A673 (cell line): Measurements from ENCODE around the gene CCDC85C. TPM values are rescaled to one million over a fixed set of nuclear protein-coding genes. Genes with fewer than 3 reads are reported as not detected.
A peak's percentile ranks its signal among the peaks of the same experiment; 100 is the strongest.

Experiments
- BruUV-seq: library from RNA; stranded (reverse); fragments of 400-500 nt; replicated peaks from 2 replicates; lab custom pipeline; 2021; lab: Mats Ljungman, UMichigan
- CTCF ChIA-PET: fragments of 300-600 bp; sonication (Branson Sonifier 250); formaldehyde crosslinking; loops from one replicate; lab custom pipeline; 2022; ENCODE audit warnings: antibody characterized with exemption; lab: Charles Lee
- POLR2A ChIA-PET: fragments of 300-600 bp; sonication (Branson Sonifier 250); formaldehyde crosslinking; loops from one replicate; lab custom pipeline; 2022; ENCODE audit warnings: antibody characterized with exemption; ENCODE audit not compliant: low non-redundant PET; lab: Charles Lee
- DNase-seq: peaks from one replicate; pipeline ENCODE4 v3.0.0-alpha.2; 2015; ENCODE audit warnings: low spot score
- H3K27ac ChIP-seq: fragments of 200-600 bp; sonication (generic); 2 replicates; pipeline ENCODE4 v1.5.1; 2016; ENCODE audit warnings: mixed run types, low read depth, mild to moderate bottlenecking, mixed read lengths, antibody characterized with exemption, low read length; ENCODE audit not compliant: poor library complexity, severe bottlenecking
- H3K27me3 ChIP-seq: fragments of 200-600 bp; sonication (generic); replicated peaks from 2 replicates; pipeline ENCODE4 v1.6.1; 2017; ENCODE audit warnings: mixed run types, low read depth, mild to moderate bottlenecking, mixed read lengths, antibody characterized with exemption, low read length; ENCODE audit not compliant: insufficient read depth, poor library complexity
- H3K36me3 ChIP-seq: fragments of 200-600 bp; sonication (generic); 2 replicates; pipeline ENCODE4 v1.6.1; 2016; ENCODE audit warnings: mixed run types, mild to moderate bottlenecking, mixed read lengths, antibody characterized with exemption, low read length; ENCODE audit not compliant: insufficient read depth, poor library complexity, severe bottlenecking
- H3K4me1 ChIP-seq: fragments of 200-600 bp; sonication (generic); 2 replicates; pipeline ENCODE4 v1.6.1; 2017; ENCODE audit warnings: mixed run types, mild to moderate bottlenecking, mixed read lengths, antibody characterized with exemption, low read length; ENCODE audit not compliant: insufficient read depth, poor library complexity, severe bottlenecking
- H3K4me3 ChIP-seq: fragments of 200-600 bp; sonication (generic); 2 replicates; pipeline ENCODE4 v1.5.1; 2016; ENCODE audit warnings: low read depth, mixed run types, mild to moderate bottlenecking, mixed read lengths, low read length; ENCODE audit not compliant: poor library complexity, severe bottlenecking
- H3K9me3 ChIP-seq: fragments of 200-600 bp; sonication (generic); 2 replicates; pipeline ENCODE4 v1.6.1; 2016; ENCODE audit warnings: mixed run types, low read depth, mild to moderate bottlenecking, mixed read lengths, antibody characterized with exemption, low read length; ENCODE audit not compliant: poor library complexity, severe bottlenecking
- CTCF ChIP-seq: fragments of 300-800, 200-600 bp; sonication (generic); conservative IDR thresholded peaks from 2 replicates; pipeline ENCODE4 v1.5.1; 2017; ENCODE audit warnings: low read depth, mild to moderate bottlenecking, antibody characterized with exemption, low read length, moderate library complexity, mixed read lengths
- EZH2 ChIP-seq: fragments of 200-600 bp; sonication (generic); IDR thresholded peaks from 2 replicates; pipeline ENCODE4 v1.6.1; 2017; ENCODE audit warnings: borderline replicate concordance, low read depth, mild to moderate bottlenecking, mixed read lengths, antibody characterized with exemption, low read length; ENCODE audit not compliant: poor library complexity, severe bottlenecking
- intact Hi-C: fragments of 100-400 bp; cut with micrococcal nuclease; formaldehyde crosslinking; loops from one replicate; pipeline ENCODE4 v1.10.0; 2022; ENCODE audit not compliant: unreplicated experiment
- total RNA-seq: library from RNA; stranded (reverse); gene quantifications from 2 replicates; pipeline ENCODE4 v1.2.3, GENCODE V29; 2021

The CCDC85C gene
- total RNA-seq, 1 experiment from 2014 or later: 24.6 TPM

GRCh38 chr14:99619835-99620834 lies 16.1 kb upstream of the CCDC85C start:
- no TSS peak for BruUV-seq
- Histone ChIP-seq H3K4me1 (peaks cover 26% of the 10 kb centered on the region), H3K4me3 (no peak overlapping the region), H3K27ac (no peak overlapping the region), H3K36me3 (no peaks in the 10 kb centered on the region), H3K9me3 (no peaks in the 10 kb centered on the region), H3K27me3 (no peaks in the 10 kb centered on the region)
- TF ChIP-seq CTCF (no peak), EZH2 (no peak)
- intact Hi-C loops: loop anchor here (10.0 kb wide), 1 partner anchor 225 kb away; no protein-coding TSS in a partner anchor
- ChIA-PET POLR2A (interaction anchor here (0.7 kb wide), 1 partner anchor 16 kb away, joined by 5 read pairs; no protein-coding TSS in a partner anchor), CTCF (interaction anchor here (0.5 kb wide), 1 partner anchor 64 kb away, joined by 4 read pairs; no protein-coding TSS in a partner anchor)
- DNase-seq: peak; percentile 31

- peak overlapping the region; percentile 32 for H3K27ac ChIP-seq
- H3K4me3 ChIP-seq: no peak overlapping the region
- intact Hi-C loops: no loop called here
- ChIA-PET POLR2A (interaction anchor here (0.6 kb wide), 1 partner anchor 1683 kb away, joined by 3 read pairs; no protein-coding TSS in a partner anchor), CTCF (no interaction called here)
- H3K36me3 ChIP-seq: no peaks in the 10 kb centered on the region
- no peaks in the 10 kb centered on the region for H3K9me3 ChIP-seq
- no peak for TF ChIP-seq CTCF
- TF ChIP-seq EZH2: no peak
- peaks cover 28% of the 10 kb centered on the region for H3K4me1 ChIP-seq
- no TSS peak for BruUV-seq
- no peaks in the 10 kb centered on the region for H3K27me3 ChIP-seq
- DNase-seq: no peak
Observed at GRCh38 chr14:99616832-99617800, 13.1 kb upstream of the CCDC85C start.
